Esophagus muscularis mucosa (tissue), 4 donors: Measurements from ENCODE around the gene AKR1E2.

Experiments used
- EP300 ChIP-seq: sonication (generic); formaldehyde crosslinking; IDR thresholded peaks from one replicate; pipeline ENCODE4 v1.6.1; 2017; ENCODE audit warnings: antibody characterized with exemption
- POLR2A ChIP-seq: fragments of 450-650 bp; IDR thresholded peaks from one replicate; pipeline ENCODE4 v1.6.1; 2017; ENCODE audit warnings: antibody characterized with exemption, moderate library complexity, mild to moderate bottlenecking, low read depth
- POLR2AphosphoS5 ChIP-seq, 2 donors: sonication (generic); formaldehyde crosslinking; IDR thresholded peaks; one replicate each; pipeline ENCODE4 v1.6.1; 2017; ENCODE audit warnings: antibody characterized with exemption in 2 of 2
- TF ChIP-seq, protein P1 (sequence below), 3 experiments: fragments of 200-600 bp in 2 of 3; fragments of 450-650 bp in 1 of 3; sonication (generic) in 2 of 3; IDR thresholded peaks; one replicate each; pipeline ENCODE4 v1.5.1; 2017 to 2019; ENCODE audit warnings: antibody characterized with exemption in 3 of 3, mild to moderate bottlenecking in 2 of 3, moderate library complexity in 1 of 3

- TF ChIP-seq POLR2AphosphoS5 (IDR thresholded peaks at IDR 0.05) (no peak), EP300 (no peak), POLR2A (no peak)
- TF ChIP-seq, protein P1, sequence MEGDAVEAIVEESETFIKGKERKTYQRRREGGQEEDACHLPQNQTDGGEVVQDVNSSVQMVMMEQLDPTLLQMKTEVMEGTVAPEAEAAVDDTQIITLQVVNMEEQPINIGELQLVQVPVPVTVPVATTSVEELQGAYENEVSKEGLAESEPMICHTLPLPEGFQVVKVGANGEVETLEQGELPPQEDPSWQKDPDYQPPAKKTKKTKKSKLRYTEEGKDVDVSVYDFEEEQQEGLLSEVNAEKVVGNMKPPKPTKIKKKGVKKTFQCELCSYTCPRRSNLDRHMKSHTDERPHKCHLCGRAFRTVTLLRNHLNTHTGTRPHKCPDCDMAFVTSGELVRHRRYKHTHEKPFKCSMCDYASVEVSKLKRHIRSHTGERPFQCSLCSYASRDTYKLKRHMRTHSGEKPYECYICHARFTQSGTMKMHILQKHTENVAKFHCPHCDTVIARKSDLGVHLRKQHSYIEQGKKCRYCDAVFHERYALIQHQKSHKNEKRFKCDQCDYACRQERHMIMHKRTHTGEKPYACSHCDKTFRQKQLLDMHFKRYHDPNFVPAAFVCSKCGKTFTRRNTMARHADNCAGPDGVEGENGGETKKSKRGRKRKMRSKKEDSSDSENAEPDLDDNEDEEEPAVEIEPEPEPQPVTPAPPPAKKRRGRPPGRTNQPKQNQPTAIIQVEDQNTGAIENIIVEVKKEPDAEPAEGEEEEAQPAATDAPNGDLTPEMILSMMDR (IDR thresholded peaks at IDR 0.05): no peak
These were observed 12.5 kb upstream of the AKR1E2 start for GRCh38 chr10:4813496-4813895.
